ELF-1 (cell line): Measurements from ENCODE around the gene DRAP1.
A peak's percentile ranks its signal among the peaks of the same experiment; 100 is the strongest.
"Not testable (repeated sequence)": the region's sequence is repeated elsewhere in the genome, so short reads cannot be mapped to it uniquely, and the experiment has no call there.

Experiments used
- DNase-seq: peaks from one replicate; pipeline ENCODE4 v3.0.0-alpha.2; 2016; ENCODE audit warnings: low read depth, low spot score

The DRAP1 gene

GRCh38 chr11:65886826-65887722, 32.2 kb upstream of the DRAP1 start:
- DNase-seq: no peak

DNA sequence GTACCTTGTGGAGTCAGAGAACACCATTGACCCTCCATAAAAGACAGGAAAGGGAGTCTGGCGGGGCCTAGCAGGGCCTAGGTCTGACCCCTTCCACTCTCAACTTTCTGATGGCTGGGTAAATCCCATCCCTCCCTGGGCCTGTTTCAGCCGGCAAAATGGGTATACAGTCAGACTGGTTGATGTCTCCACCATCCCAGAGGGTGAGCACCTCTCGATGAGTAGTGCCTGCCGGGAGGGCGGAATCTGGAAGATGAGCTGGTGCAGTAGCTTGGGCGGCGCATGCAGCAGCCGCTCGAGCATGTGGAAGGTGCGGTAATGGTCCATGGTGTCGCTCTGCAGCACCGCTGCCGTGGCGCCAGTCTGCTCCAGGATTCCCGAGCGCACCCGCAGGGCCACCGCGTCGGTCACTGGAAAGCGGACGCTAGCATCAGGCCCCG, 31.5 kb upstream of the DRAP1 start:
- DNase-seq: no peak

GRCh38 chr11:65888163-65888814, 30.9 kb upstream of the DRAP1 start, which contains the start of gene FIBP:
Gene FIBP (minus strand): TSS chr11:65888471. CDS start chr11:65888418, 53 bp downstream.
- DNase-seq: peak; percentile 97

DNA sequence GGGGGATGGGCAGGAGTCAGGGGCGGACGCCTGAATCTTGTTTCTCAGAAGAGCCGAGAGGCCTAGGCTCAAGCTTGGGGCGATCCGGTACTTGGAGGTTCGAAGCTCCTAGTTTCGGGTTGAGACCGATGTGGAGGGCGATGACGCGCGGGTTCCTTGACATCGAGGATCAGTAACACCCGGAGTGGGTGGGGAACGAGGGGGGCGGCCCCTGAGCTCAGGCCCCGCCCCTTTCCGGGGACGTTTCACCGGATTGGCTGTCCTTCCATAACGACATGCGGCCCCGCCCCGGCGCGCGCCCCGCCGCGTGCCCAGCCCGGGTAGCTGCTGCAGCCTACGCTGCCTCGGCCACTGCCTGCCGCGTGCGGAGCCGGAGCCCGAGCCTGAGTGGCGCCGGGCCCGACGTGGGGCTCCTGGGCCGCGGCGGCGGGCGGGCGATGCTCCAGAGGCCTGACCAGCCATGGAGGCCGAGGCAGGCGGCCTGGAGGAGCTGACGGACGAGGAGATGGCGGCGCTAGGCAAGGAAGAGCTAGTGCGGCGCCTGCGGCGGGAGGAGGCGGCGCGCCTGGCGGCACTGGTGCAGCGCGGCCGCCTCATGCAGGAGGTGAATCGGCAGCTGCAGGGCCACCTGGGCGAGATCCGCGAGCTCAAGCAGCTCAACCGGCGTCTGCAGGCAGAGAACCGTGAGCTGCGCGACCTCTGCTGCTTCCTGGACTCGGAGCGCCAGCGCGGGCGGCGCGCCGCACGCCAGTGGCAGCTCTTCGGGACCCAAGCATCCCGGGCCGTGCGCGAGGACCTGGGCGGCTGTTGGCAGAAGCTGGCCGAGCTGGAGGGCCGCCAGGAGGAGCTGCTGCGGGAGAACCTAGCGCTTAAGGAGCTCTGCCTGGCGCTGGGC, 28.7 kb upstream of the DRAP1 start, which contains the start of gene CCDC85B:
Gene CCDC85B, plus strand, starts transcription at position 350 of the 895 bp plus-strand sequence. Its CDS starts 111 bp downstream, at position 461.
- DNase-seq: peak; percentile 96

DNA sequence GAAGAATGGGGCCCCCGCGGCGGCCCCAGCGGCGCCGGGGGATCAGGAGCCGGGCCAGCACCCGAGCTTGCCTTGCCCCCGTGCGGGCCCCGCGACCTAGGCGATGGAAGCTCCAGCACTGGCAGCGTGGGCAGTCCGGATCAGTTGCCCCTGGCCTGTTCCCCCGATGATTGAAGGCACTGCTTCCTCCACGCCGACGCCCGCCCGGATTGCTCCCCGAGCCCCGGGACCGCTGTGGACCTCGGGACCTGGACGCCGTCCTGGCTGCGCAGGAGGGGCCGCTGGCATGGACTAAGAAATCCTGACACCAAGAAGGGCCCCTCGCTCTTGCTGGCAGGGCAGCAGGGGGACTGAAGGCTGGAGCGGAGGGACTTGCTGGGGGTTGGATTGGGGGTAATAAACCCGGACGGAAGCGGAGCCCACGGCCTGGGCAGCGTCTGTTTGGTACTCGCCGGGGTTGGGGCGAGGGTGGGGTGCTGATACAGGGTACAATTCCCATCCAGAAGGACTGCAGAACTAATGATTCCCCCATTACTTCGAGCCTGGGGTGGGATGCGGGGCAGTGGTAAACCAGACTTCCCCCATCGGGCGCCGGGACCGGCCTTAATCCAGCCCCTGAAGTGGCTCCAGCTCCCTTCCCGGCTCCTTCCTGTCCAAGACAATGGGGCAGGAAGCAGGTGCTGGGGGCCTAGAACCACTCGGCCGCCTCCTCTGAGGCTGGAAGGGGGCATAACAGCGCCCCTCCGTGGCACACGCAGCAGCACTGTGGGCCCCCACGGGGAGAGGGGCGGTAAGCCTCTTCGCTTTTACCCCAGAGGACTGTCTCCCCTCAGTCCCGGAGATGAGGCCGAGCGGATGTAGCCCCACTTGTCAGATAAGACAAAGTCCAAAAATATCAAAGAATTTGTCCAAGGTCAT, 27.7 kb upstream of the DRAP1 start:
- DNase-seq: no peak

DNA sequence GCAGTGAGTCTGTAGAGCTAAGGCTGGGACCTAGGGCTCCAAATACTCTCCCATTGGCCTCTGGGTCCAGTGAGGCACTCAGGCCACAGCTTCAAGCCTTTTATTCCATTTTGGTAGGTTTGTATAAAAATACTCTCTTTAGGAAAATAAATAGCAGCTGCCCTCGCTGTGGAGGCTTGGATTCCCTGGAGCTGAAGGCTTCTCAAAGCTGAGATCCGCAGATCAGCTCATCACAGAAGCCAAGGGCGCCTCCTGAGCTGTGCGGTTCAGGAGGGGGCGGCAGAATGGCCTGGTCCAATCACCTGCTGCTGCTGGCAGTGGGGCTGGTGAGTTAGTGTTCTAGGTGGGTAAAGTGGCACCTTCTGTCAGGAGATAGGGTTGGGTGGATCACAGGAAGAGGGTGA, 27.1 kb upstream of the DRAP1 start:
- DNase-seq: not testable (repeated sequence)

DNA sequence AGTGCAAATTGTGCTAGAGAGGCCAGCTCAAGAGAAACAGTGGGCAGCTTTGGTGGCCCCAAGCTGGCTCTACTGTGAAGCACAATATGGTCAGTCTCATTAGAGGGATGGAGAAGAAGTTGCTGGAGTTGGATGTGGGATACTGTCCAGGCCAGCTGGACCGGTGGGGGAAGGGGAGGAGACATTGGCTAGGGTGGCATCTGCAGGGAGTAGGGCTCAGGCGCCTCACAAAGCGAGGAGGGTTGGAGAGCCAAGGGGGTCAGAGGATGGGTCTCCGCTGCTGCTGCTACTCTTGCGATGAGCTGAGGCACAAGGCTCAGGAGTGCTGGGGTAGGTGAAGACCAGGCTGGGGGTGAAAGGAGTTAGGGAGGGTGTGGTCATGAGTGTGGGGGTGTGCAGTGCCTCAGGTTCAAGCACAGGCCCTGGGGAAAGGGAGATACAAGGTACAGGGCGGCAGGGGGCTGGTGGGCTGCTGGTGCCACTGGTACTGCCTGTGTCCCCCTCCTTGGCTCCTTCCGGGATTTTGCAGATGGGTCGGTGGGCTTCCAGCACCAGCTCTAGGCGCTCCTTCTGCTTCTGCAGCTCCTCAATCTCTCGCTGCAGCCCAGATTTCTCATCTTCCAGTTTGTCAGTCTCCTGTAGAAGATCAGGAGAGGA, 26.4 kb upstream of the DRAP1 start:
- no peak for DNase-seq

GRCh38 chr11:65894034-65894591, 25.1 kb upstream of the DRAP1 start:
- DNase-seq: no peak

GRCh38 chr11:65895482-65895981, 23.7 kb upstream of the DRAP1 start:
- no peak for DNase-seq

- DNase-seq: no peak
Observed at GRCh38 chr11:65896034-65896999, 22.9 kb upstream of the DRAP1 start.

DNA sequence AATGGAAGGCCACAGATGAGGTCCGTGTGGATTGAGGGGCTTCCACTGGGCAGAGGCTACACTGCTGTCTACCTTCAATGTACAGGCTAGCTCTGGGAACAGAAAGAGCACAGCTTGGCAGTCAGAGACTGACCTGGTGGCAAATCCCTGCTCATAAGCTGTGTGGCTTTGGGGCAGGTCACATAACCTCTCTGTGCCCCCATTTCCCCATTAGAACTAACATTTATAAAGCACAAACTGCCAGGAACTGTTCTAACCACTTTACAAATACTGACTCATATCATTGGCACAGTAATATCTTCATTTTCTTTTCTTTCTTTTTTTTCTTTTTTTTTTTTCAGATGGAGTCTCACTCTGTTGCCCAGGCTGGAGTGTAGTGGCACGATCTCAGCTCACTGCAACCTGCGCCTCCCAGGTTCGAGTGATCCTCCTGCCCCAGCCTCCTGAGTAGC, 22.2 kb upstream of the DRAP1 start:
- DNase-seq: no peak

DNA sequence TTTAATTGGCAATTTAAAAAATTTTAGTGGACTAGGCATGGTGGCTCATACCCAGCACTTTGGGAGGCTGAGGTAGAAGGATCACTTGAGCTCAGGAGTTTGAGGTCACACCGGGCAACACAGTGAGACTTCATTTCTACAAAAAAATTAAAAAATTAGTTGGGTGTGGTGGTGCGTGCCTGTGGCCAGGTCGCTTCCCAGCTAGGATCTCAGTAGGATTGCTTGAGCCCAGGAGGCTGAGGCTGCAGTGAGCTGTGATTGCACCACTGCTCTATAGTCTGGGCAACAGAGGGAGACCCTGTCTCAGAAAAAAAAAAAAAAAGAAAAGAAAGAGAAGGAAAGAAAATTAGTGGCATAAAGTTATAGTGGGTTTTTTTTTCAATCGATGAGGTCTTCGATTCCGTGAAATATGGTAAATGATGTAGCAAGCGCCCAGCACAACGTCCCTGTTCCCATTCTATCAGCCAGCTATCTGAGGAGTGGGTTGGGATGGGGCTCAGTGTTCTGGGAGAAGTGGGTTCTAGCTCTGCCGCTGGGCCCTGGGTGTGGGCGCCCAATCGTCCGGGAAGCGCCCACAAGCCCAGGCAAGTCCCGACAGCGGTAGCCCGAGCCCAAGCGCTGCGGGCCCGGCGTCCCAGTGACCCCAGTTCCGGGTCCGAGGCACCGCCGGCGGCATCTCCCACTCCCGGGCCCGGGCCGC, 20.4 kb upstream of the DRAP1 start:
- DNase-seq: no peak

DNA sequence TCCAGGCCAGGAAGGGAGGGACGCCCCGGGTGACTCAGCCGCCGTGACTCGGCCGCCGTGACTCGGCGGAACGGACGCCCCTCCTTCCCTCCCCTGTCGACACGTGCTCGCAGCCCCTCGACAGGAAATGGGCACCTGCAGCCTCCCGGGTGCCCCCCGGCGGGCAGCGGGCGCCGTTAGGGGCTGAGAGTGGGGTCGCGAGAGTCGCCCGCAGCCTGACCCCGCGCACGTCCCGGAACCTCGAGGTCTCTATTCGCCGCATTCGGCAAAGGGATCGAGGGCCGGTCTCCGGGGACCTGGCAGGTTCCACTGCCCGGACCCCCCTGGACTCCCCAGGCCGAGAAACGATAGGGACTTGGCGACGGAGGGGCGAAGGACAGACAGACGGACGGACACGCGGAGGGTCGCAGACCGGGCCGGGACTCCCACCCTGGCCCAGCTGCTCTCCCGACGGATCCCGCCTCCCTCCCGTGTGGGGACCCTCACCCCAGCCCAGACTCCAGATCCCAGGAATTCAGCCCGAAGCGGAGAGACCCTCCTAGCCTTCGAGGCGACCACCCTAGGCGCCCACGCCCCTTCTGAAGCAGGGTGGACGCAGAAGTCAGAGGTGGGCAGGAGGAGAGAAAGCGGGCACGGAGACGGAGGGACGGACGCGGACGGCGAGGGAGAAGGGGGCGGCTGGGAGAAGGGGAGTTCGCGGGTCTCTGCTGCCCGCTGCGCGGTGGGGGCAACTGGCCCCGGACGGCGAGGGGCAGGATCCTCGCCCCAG, 19.7 kb upstream of the DRAP1 start:
- DNase-seq: peak; percentile 70

DNA sequence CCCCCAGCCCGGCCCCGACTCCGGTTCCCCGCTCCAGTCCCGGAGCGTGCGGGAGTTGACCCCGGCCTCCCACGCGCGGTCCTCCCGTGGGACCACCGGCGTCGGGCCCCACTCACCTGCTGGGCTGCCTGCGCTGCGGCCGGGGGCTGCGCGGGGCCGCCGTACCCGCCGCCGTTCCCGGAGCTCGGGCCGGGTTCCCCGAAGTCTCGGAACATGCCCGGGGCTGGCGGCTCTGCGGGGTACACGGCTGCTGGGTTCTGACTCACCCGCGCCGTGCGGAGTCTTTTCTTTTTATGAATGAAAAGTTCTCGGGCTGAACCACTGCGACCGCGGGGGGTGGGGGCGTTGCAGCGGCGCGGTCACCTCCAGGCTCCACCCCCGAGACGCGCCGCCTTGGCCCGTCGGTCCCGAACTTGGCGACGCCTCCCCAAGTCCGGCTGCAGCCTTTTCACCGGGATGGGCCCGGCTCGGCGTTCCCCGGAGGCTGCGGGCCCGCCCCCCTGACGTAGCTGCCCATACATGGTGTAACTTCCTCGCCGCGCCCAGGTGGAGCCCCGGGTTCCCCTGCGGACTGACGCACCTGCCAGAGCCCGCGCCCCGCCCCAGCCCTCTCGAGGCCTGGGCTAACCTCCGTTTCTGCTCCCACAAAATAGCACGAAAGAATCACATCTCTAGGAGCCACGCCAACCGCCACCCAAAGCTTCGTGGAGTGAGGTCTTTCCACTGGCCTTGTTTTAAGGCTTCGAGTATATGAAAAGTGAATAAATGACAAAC, 18.9 kb upstream of the DRAP1 start, which contains the start of gene FOSL1:
Gene FOSL1, minus strand, starts transcription at position 264 of the 774 bp plus-strand sequence. Its CDS starts 49 bp downstream, at position 215.
- peak; percentile 90 for DNase-seq

- DNase-seq: no peak
Observed at GRCh38 chr11:65900899-65901180, 18.4 kb upstream of the DRAP1 start.

DNA sequence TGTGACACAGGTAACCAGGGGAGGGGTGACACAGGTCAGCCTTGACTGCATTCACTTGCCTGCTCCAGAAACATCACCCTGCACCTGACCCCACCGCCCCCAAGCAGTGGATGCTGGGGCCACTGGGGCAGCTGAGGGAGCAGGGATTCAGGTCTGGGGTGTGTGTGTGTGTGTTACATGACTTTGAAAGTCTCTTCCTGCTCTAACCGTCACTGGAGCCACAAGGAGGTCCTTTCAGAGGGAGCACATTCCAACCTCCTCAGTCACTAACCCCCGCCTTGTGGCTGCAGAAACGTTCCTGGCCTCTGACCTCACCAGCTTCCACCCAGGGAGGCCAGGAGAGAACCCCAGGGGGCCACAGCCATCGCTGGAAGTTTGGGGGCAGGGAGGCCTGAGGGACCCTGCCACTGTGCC, 16.2 kb upstream of the DRAP1 start:
- peak; percentile 78 for DNase-seq
